Gastroesophageal sphincter (tissue), 4 donors: ENCODE measurements around the gene ZNF138. TPM values are rescaled to one million over a fixed set of nuclear protein-coding genes. Genes with fewer than 3 reads are reported as not detected.
"Not testable (repeated sequence)": the region's sequence is repeated elsewhere in the genome, so short reads cannot be mapped to it uniquely, and the experiment has no call there.

Experiments
- ATAC-seq: fragments of 150-250 bp; one replicate; pipeline ENCODE4 v1.9.1; 2016; ENCODE audit warnings: mild to moderate bottlenecking, moderate library complexity
- H3K27ac ChIP-seq, 4 donors: fragments of 200-600 bp; sonication (generic) in 3 of 4; 1 replicate in 3 of 4; 2 replicates in 1 of 4; pipeline ENCODE4 v1.5.1; 2016 to 2019
- H3K27me3 ChIP-seq: fragments of 200-600 bp; sonication (generic); one replicate; pipeline ENCODE4 v1.5.1; 2019
- H3K36me3 ChIP-seq, 2 donors: fragments of 200-600 bp; sonication (generic); one replicate each; pipeline ENCODE4 v1.5.1; 2019; ENCODE audit warnings: control low read depth in 1 of 2
- H3K4me1 ChIP-seq, 3 donors: fragments of 200-600 bp; sonication (generic); 1 replicate in 2 of 3; 2 replicates in 1 of 3; pipeline ENCODE4 v1.5.1; 2016 to 2019; ENCODE audit warnings: control low read depth in 2 of 3
- H3K4me3 ChIP-seq, 2 donors: fragments of 200-600 bp; sonication (generic); one replicate each; pipeline ENCODE4 v1.5.1; 2019; ENCODE audit warnings: mild to moderate bottlenecking in 1 of 2, moderate library complexity in 1 of 2
- H3K9me3 ChIP-seq, 3 donors: fragments of 200-600 bp; sonication (generic); one replicate each; pipeline ENCODE4 v1.5.1; 2017 to 2019; ENCODE audit warnings: control low read depth in 2 of 3
- EP300 ChIP-seq: sonication (generic); formaldehyde crosslinking; IDR thresholded peaks from one replicate; pipeline ENCODE4 v1.6.1; 2017; ENCODE audit warnings: antibody characterized with exemption, mild to moderate bottlenecking
- POLR2A ChIP-seq, 2 donors: fragments of 450-650 bp; IDR thresholded peaks; one replicate each; pipeline ENCODE4 v1.6.1; 2017; ENCODE audit warnings: antibody characterized with exemption in 2 of 2, mild to moderate bottlenecking in 2 of 2, moderate library complexity in 1 of 2
- POLR2AphosphoS5 ChIP-seq: sonication (generic); formaldehyde crosslinking; IDR thresholded peaks from one replicate; pipeline ENCODE4 v1.6.1; 2017; ENCODE audit warnings: antibody characterized with exemption
- WGBS, 2 donors: methylation state at CpG; one replicate each; pipeline ENCODE4 v1.1.5; 2018; ENCODE audit warnings: low coverage in 1 of 2; 5-methylcytosine and 5-hydroxymethylcytosine counted together
- total RNA-seq, 4 donors: library from RNA; depleted of rRNA; stranded (reverse); fragments of >200 nt; gene quantifications; one replicate each; pipeline ENCODE4 v1.1.0, GENCODE V29; 2016
- TF ChIP-seq, protein P1 (sequence below), 4 experiments: fragments of 200-600 bp in 2 of 4; fragments of 450-650 bp in 2 of 4; sonication (generic) in 1 of 4; IDR thresholded peaks; one replicate each; pipeline ENCODE4 v1.5.1; 2017 to 2019; ENCODE audit warnings: antibody characterized with exemption in 4 of 4, mild to moderate bottlenecking in 2 of 4, moderate library complexity in 2 of 4

The ZNF138 gene
- total RNA-seq, 4 donors from 2014 or later = 3.3 to 16.2 (median 6.7) TPM

DNA sequence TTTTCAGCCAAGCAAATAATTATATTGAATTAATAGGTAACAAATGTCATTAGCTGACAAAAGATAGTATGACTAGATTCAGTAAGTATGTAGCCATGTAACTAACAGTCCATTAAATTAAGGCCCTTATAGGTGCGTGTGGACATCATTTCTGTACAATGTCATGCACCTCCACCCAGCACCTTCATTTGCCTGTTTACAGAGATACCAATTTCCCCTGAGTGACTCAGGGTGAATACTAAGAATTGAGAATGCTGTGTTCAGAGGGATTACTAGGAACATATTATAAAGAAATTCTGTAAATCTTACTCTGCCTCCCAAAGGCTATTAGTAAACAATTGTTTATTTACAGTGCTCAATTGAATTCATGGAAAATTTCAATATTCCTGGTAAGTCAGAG lies 60.7 kb downstream of the ZNF138 start:
- H3K27me3 ChIP-seq = no peaks in the 10 kb centered on the region
- no peaks in the 10 kb centered on the region for H3K36me3 ChIP-seq
- peaks cover 0 to under 1% (median 0%) of the 10 kb centered on the region in 3 donors for H3K4me1 ChIP-seq
- ATAC-seq = no peak
- H3K4me3 ChIP-seq = no peak overlapping the region
- H3K27ac ChIP-seq = no peak overlapping the region
- H3K9me3 ChIP-seq = no peaks in the 10 kb centered on the region
- 64 to 93% methylated on average over 1 of the region's 1 CpG for WGBS, 2 donors
- no peak for TF ChIP-seq POLR2A (IDR thresholded peaks at IDR 0.05)
- TF ChIP-seq, protein P1, sequence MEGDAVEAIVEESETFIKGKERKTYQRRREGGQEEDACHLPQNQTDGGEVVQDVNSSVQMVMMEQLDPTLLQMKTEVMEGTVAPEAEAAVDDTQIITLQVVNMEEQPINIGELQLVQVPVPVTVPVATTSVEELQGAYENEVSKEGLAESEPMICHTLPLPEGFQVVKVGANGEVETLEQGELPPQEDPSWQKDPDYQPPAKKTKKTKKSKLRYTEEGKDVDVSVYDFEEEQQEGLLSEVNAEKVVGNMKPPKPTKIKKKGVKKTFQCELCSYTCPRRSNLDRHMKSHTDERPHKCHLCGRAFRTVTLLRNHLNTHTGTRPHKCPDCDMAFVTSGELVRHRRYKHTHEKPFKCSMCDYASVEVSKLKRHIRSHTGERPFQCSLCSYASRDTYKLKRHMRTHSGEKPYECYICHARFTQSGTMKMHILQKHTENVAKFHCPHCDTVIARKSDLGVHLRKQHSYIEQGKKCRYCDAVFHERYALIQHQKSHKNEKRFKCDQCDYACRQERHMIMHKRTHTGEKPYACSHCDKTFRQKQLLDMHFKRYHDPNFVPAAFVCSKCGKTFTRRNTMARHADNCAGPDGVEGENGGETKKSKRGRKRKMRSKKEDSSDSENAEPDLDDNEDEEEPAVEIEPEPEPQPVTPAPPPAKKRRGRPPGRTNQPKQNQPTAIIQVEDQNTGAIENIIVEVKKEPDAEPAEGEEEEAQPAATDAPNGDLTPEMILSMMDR (IDR thresholded peaks at IDR 0.05) = no peak
- TF ChIP-seq POLR2AphosphoS5 = no peak
- no peak for TF ChIP-seq EP300

- peaks cover 8% of the 10 kb centered on the region for H3K27me3 ChIP-seq
- no peaks in the 10 kb centered on the region for H3K9me3 ChIP-seq
- no peaks in the 10 kb centered on the region for H3K4me1 ChIP-seq
- H3K4me3 ChIP-seq = no peak overlapping the region
- ATAC-seq = no peak
- no peaks in the 10 kb centered on the region for H3K36me3 ChIP-seq
- no peak overlapping the region for H3K27ac ChIP-seq
- TF ChIP-seq POLR2A (IDR thresholded peaks at IDR 0.05) = no peak
- TF ChIP-seq, protein P1 (IDR thresholded peaks at IDR 0.05) = no peak
- no peak for TF ChIP-seq POLR2AphosphoS5
- no peak for TF ChIP-seq EP300
- 97% methylated on average over 6 of the region's 9 CpGs; no CpG with 5 or more reads in 1 of the 2 donors for WGBS, 2 donors
These were observed 68.8 kb downstream of the ZNF138 start for GRCh38 chr7:64863021-64863420.

GRCh38 chr7:64863530-64863929 lies 69.3 kb downstream of the ZNF138 start:
- not testable (repeated sequence) for H3K4me1 ChIP-seq, H3K27ac ChIP-seq, H3K4me3 ChIP-seq, H3K27me3 ChIP-seq, H3K9me3 ChIP-seq, ATAC-seq, H3K36me3 ChIP-seq
- WGBS, 2 donors = 82 to 92% methylated on average over 2 of the region's 3 CpGs

DNA sequence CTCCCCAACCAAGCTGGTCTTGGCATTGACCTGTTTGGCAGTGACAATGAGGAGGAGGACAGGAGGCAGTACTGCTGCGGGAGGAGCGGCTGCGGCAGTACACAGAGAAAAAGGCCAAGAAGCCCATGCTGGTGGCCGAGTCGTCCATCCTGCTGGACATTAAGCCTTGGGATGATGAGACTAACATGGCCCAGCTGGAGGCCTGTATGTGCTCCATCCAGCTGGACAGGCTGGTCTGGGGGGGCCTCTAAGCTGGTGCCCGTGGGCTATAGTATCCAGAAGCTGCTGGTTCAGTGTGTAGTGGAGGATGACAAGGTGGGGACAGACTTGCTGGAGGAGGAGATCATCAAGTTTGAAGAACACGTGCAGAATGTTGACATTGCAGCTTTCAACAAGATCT lies 69.7 kb downstream of the ZNF138 start:
- Histone ChIP-seq H3K27ac (no peak overlapping the region), H3K36me3 (no peaks in the 10 kb centered on the region), H3K27me3 (peaks cover 8% of the 10 kb centered on the region), H3K4me1 (no peaks in the 10 kb centered on the region), H3K4me3 (no peak overlapping the region), H3K9me3 (no peaks in the 10 kb centered on the region)
- WGBS, 2 donors = 33 to 80% methylated on average over 1 to 2 of the region's 7 CpGs
- ATAC-seq = no peak
- TF ChIP-seq, protein P1 (IDR thresholded peaks at IDR 0.05) = no peak
- TF ChIP-seq POLR2AphosphoS5 = no peak
- no peak for TF ChIP-seq POLR2A (IDR thresholded peaks at IDR 0.05)
- TF ChIP-seq EP300 = no peak

- Histone ChIP-seq H3K36me3 (no peaks in the 10 kb centered on the region), H3K4me3 (no peak overlapping the region), H3K27me3 (peaks cover 4% of the 10 kb centered on the region), H3K4me1 (no peaks in the 10 kb centered on the region), H3K9me3 (no peaks in the 10 kb centered on the region), H3K27ac (no peak overlapping the region)
- TF ChIP-seq, protein P1 (IDR thresholded peaks at IDR 0.05) = no peak
- TF ChIP-seq POLR2A (IDR thresholded peaks at IDR 0.05) (no peak), POLR2AphosphoS5 (no peak), EP300 (no peak)
- 40 to 100% methylated on average over 1 to 2 of the region's 18 CpGs for WGBS, 2 donors
- no peak for ATAC-seq
These were observed 73.7 kb downstream of the ZNF138 start for GRCh38 chr7:64867863-64868440.
